Stomach (tissue), 4 donors: ENCODE measurements around the gene FAM177A1.

ENCODE experiments used
- EP300 ChIP-seq: sonication (generic); formaldehyde crosslinking; IDR thresholded peaks from one replicate; pipeline ENCODE4 v1.6.1; 2017; ENCODE audit warnings: antibody characterized with exemption
- POLR2A ChIP-seq, 4 donors: fragments of 450-650 bp; IDR thresholded peaks; one replicate each; pipeline ENCODE4 v1.6.1; 2016; ENCODE audit warnings: antibody characterized with exemption in 4 of 4, control low read depth in 2 of 4, mild to moderate bottlenecking in 1 of 4, moderate library complexity in 1 of 4
- POLR2AphosphoS5 ChIP-seq, 3 donors: sonication (generic); formaldehyde crosslinking; IDR thresholded peaks; one replicate each; pipeline ENCODE4 v1.6.1; 2016; ENCODE audit warnings: antibody characterized with exemption in 3 of 3
- TF ChIP-seq, protein P1 (sequence below), 7 experiments: fragments of 450-650 bp in 4 of 7; fragments of 200-600 bp in 3 of 7; sonication (generic) in 3 of 7; IDR thresholded peaks; one replicate each; pipeline ENCODE4 v1.5.1; 2016 to 2019; ENCODE audit warnings: antibody characterized with exemption in 7 of 7, control low read depth in 2 of 7, mild to moderate bottlenecking in 1 of 7

DNA sequence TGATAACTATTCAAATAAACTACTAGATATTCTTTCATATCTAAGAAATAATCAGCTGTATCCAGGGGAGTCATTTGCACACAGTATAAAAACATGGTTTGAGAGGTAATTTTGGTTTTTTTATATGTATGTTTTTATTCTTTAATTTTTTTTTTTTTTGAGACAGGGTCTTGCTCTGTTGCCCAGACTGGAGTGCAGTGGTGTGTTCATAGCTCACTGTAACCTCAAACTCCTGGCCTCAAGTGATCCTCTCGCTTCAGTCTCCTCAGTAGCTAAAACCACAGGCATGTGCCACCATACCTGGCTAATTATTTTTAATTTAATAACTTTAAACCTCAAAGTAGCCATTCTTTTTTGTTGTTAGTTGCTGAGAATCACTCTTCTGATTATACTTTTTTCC is 78.1 kb downstream of the FAM177A1 start:
- TF ChIP-seq, protein P1, sequence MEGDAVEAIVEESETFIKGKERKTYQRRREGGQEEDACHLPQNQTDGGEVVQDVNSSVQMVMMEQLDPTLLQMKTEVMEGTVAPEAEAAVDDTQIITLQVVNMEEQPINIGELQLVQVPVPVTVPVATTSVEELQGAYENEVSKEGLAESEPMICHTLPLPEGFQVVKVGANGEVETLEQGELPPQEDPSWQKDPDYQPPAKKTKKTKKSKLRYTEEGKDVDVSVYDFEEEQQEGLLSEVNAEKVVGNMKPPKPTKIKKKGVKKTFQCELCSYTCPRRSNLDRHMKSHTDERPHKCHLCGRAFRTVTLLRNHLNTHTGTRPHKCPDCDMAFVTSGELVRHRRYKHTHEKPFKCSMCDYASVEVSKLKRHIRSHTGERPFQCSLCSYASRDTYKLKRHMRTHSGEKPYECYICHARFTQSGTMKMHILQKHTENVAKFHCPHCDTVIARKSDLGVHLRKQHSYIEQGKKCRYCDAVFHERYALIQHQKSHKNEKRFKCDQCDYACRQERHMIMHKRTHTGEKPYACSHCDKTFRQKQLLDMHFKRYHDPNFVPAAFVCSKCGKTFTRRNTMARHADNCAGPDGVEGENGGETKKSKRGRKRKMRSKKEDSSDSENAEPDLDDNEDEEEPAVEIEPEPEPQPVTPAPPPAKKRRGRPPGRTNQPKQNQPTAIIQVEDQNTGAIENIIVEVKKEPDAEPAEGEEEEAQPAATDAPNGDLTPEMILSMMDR (IDR thresholded peaks at IDR 0.05): no peak
- TF ChIP-seq POLR2A (IDR thresholded peaks at IDR 0.05) (no peak), POLR2AphosphoS5 (IDR thresholded peaks at IDR 0.05) (no peak), EP300 (no peak)
